Stimulated activated CD4-positive, alpha-beta T cell treated with anti-CD3 and anti-CD28 coated beads, Interleukin-1b, Interleukin-23, amount 100 ng/mL, for 1 hour (primary cell): ENCODE measurements around the gene FUCA2.

Source experiments
- DNase-seq, 2 donors: peaks; one replicate each; pipeline ENCODE4 v3.0.0-alpha.2; 2020; ENCODE audit warnings: low read depth in 2 of 2

FUCA2 gene, protein sequence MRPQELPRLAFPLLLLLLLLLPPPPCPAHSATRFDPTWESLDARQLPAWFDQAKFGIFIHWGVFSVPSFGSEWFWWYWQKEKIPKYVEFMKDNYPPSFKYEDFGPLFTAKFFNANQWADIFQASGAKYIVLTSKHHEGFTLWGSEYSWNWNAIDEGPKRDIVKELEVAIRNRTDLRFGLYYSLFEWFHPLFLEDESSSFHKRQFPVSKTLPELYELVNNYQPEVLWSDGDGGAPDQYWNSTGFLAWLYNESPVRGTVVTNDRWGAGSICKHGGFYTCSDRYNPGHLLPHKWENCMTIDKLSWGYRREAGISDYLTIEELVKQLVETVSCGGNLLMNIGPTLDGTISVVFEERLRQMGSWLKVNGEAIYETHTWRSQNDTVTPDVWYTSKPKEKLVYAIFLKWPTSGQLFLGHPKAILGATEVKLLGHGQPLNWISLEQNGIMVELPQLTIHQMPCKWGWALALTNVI

GRCh38 chr6:143510991-143511891, at the start of gene FUCA2:
Gene FUCA2 (minus strand): TSS chr6:143511720. CDS start chr6:143511634, 86 bp downstream.
- peak; percentile 31 to 34 for DNase-seq

DNA sequence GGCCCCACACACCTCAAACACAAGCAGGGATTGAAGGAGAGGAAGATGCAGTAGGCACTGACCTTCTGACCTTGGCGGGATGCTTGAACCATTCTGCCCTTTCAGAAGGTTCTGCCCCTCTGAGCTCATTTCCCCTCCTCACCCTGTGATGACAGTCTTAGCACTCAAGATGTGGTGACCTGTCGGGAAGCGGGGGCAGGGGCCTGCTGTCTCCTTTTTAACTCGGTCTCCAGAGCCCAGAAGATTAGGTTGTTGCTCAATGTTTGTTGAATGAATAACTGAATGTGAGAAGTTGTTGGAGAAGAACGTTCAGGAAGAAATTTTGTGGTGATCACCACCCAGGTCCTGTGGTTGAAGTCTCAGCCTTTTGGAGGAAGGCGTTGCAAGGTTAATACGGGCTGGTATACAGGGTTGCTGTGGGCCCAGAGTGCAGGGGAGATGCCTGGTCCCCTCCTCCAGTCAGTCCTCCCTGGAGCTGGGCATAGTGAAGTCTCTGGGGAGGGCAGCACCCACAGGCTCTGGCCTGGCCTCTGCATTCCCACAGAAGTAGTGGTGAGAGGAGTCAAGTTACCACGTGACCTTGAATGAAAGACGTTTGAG, 49.7 kb upstream of the FUCA2 start:
- no peak for DNase-seq

GRCh38 chr6:143559051-143559660, 47.6 kb upstream of the FUCA2 start:
- no peak for DNase-seq

DNA sequence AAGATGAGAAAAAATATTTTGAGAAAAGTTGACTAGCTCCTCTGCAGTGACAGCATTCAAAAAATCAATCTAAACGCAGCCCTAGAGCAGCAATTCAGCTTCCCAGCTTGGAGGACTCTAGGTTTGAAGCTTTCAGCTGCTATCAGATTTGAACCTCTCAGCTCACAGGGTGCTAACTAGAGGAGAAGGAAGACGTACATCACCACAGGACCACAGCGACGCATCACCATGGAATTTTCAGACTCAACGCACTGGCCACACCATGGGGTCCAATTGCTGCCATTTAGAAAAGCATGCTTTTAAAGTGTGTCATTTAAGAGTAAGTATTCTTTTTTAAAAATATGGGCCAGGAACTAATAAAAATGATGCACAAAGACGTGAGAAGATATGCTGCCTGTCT, 45.0 kb upstream of the FUCA2 start:
- DNase-seq: no peak

DNA sequence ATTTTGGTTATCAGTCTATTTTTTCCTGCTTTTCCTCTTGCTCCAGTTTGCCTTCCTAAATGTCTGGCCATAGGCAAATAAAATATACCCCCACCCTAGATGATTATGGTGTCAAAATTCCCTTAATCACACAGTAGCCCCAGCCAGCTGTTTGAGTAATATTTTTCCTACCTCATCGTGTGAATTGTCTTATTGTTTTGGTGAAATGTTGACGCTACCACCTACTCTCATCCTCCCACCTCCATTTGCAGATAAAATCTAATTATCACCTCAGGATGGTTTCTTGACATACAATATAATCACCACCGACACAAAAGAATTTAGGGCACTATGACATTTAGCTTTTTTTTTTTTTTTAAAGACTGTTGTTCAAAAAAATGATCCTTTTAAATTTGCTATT, 44.1 kb upstream of the FUCA2 start:
- DNase-seq: no peak

- DNase-seq: no peak
Observed at GRCh38 chr6:143555071-143555492, 43.6 kb upstream of the FUCA2 start.

DNA sequence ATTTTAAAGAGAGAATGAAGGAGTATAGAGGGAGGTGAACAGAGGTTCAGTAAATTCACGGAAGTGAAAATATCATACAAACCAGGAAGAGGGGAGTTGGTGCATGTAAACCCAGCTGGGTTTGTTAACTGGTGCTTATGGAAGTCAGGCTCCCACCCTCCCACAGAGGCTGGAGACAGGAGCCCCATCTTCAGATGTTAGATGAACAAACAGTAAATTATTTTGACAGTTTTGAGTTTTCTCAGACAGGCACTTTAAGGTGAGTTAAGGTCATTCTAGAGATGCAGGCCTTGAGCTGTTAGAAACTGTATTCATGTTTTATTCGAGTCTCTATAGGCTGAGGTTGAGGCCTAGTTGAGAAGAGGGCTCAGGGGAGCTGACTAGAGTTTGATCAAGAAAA, 41.8 kb upstream of the FUCA2 start:
- no peak for DNase-seq

DNA sequence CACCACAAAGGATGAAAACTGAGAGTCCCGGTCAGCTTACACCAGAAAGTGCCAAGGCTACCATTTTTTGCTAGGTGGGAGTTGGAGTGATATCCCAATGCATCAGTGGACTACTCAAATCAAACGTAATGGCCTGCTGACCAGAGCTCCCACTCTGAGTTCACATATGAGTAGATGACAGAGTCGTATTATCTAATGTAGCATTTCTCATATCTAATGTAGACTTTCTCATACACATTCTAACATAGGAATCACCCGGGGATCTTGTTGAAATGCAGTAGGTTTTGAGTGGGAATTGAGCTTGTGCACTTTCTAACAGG, 38.4 kb upstream of the FUCA2 start:
- no peak for DNase-seq

DNA sequence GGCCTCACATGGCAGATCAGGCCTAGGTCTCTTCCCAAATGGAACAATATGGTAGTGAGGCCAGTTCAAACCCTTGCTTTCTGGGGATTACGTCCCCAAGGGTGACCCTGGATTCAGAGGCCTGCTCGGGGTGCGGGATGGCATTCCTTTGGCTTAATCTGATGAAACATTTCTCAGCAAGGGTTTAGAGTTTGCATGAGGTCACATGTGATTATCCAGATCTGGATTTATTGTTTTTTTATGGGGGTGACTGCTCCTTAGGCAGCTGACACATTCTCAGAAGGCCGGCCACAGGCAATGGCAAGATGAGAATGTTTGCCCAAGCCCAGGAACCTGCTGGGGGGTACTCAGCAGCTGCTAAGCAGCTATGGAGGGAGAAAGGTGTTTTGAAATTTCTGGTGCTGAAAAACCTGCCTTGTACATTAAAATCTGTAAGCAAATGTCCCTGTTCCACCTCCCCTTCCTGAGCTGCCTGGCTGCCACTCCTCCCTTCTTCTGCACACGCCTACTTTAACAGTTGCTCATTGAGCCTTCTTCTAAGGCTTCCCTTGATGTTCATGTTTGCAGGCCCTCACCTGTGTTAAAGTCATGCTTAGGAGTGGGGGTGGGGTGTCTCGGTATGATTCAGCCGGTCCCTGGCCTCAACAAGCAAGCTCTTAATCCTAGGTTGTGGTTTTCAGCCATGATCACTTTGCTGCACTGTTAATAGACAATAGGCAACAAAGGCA, 37.9 kb upstream of the FUCA2 start:
- DNase-seq: no peak

- DNase-seq: no peak
Observed at GRCh38 chr6:143546599-143546998, 35.1 kb upstream of the FUCA2 start.

GRCh38 chr6:143545976-143546547, 34.5 kb upstream of the FUCA2 start:
- DNase-seq: no peak

GRCh38 chr6:143545165-143545564, 33.6 kb upstream of the FUCA2 start:
- DNase-seq: no peak

GRCh38 chr6:143544011-143544696, 32.6 kb upstream of the FUCA2 start:
- DNase-seq: no peak

- no peak for DNase-seq
Observed at GRCh38 chr6:143543435-143543834, 31.9 kb upstream of the FUCA2 start.

GRCh38 chr6:143542888-143543287, 31.4 kb upstream of the FUCA2 start:
- no peak for DNase-seq

- no peak for DNase-seq
Observed at GRCh38 chr6:143540192-143540591, 28.7 kb upstream of the FUCA2 start.

GRCh38 chr6:143539734-143540133, 28.2 kb upstream of the FUCA2 start:
- DNase-seq: no peak

DNA sequence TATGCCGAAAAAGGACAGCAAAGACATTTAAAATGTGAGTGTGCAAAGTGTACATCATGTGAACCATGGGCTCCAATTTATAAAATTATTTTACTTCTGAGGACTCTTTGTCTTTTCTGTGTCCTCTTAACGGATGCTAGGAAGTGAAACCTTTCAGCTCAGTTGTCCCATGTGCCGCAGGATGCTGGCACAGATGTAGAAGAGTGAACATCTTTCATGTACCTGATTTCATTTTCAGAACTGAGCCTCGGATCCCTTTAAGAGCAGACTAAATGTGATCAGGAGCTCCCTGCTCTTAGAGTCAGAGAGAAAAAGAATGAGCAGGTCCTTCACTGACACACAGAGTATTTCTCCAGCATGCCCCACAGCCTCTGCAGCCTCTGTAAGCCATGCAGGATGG, 27.6 kb upstream of the FUCA2 start:
- no peak for DNase-seq

GRCh38 chr6:143538374-143538773, 26.9 kb upstream of the FUCA2 start:
- DNase-seq: no peak
